Activated CD4-positive, alpha-beta T cell treated with anti-CD3 and anti-CD28 coated beads, Interleukin-2, amount 50 U/mL, for 4 hours (primary cell): Measurements from ENCODE around the gene NEURL2.

Source experiments
- DNase-seq, 2 experiments: peaks; one replicate each; pipeline ENCODE4 v3.0.0-alpha.2; 2020

The NEURL2 gene

GRCh38 chr20:45867136-45867818 lies 23.7 kb downstream of the NEURL2 start:
- DNase-seq, result no peak

GRCh38 chr20:45866454-45866853 lies 24.6 kb downstream of the NEURL2 start:
- DNase-seq, result no peak

- no peak for DNase-seq
Observed at GRCh38 chr20:45863543-45864470, 27.2 kb downstream of the NEURL2 start.

- DNase-seq, result no peak
Observed at GRCh38 chr20:45861221-45862075, 29.6 kb downstream of the NEURL2 start.

- DNase-seq, result no peak
Observed at GRCh38 chr20:45860560-45861220, 30.3 kb downstream of the NEURL2 start.

- DNase-seq, result no peak
Observed at GRCh38 chr20:45859916-45860315, 31.1 kb downstream of the NEURL2 start.

- DNase-seq, result no peak
Observed at GRCh38 chr20:45857882-45858216, 33.2 kb downstream of the NEURL2 start.

- peak; percentile 87 to 90 for DNase-seq
Observed at GRCh38 chr20:45857114-45857881, 33.7 kb downstream of the NEURL2 start, which contains the start of the genes ACOT8 and ZSWIM3. Gene ACOT8, minus strand, starts transcription at chr20:45857392. Its CDS starts 77 bp downstream, at chr20:45857315. Gene ZSWIM3, plus strand, starts transcription at chr20:45857614. Its CDS starts 212 bp downstream, at chr20:45857826.

- DNase-seq, result no peak
Observed at GRCh38 chr20:45853484-45853883, 37.5 kb downstream of the NEURL2 start.

- no peak for DNase-seq
Observed at GRCh38 chr20:45852326-45852725, 38.7 kb downstream of the NEURL2 start.

- DNase-seq, result no peak
Observed at GRCh38 chr20:45851501-45851900, 39.5 kb downstream of the NEURL2 start.

GRCh38 chr20:45850926-45851325 lies 40.1 kb downstream of the NEURL2 start:
- no peak for DNase-seq

GRCh38 chr20:45850238-45850637 lies 40.8 kb downstream of the NEURL2 start:
- no peak for DNase-seq

- DNase-seq, result no peak
Observed at GRCh38 chr20:45848969-45849582, 41.9 kb downstream of the NEURL2 start.

GRCh38 chr20:45848421-45848820 lies 42.6 kb downstream of the NEURL2 start:
- no peak for DNase-seq

GRCh38 chr20:45845452-45845851 lies 45.6 kb downstream of the NEURL2 start:
- no peak for DNase-seq

- DNase-seq, result no peak
Observed at GRCh38 chr20:45843506-45843905, 47.5 kb downstream of the NEURL2 start.

GRCh38 chr20:45842169-45842812 lies 48.7 kb downstream of the NEURL2 start:
- DNase-seq, result no peak

GRCh38 chr20:45841407-45842129 lies 49.4 kb downstream of the NEURL2 start:
- DNase-seq, result no peak

- DNase-seq, result no peak
Observed at GRCh38 chr20:45840700-45841198, 50.3 kb downstream of the NEURL2 start.
